IMR-90 (cell line): ENCODE results near the gene STAT4.

Source experiments
- CEBPB ChIP-seq: IDR thresholded peaks from 2 replicates; pipeline ENCODE4 v1.6.1; 2012; ENCODE audit warnings: low read depth, low read length, improper control_type of control experiment
- CTCF ChIP-seq: conservative IDR thresholded peaks from 2 replicates; pipeline ENCODE4 v1.5.1; 2012; ENCODE audit warnings: mild to moderate bottlenecking, low read depth, low read length, improper control_type of control experiment
- MAZ ChIP-seq: IDR thresholded peaks from 2 replicates; pipeline ENCODE4 v1.6.1; 2012; ENCODE audit warnings: low read depth, mild to moderate bottlenecking, low read length, improper control_type of control experiment, moderate library complexity, borderline replicate concordance
- MXI1 ChIP-seq: IDR thresholded peaks from 2 replicates; pipeline ENCODE4 v1.6.1; 2012; ENCODE audit warnings: low read depth, mild to moderate bottlenecking, low read length, moderate library complexity, borderline replicate concordance
- POLR2A ChIP-seq: IDR thresholded peaks from 2 replicates; pipeline ENCODE4 v1.6.1; 2012; ENCODE audit warnings: mild to moderate bottlenecking, low read depth, low read length
- RAD21 ChIP-seq: IDR thresholded peaks from 2 replicates; pipeline ENCODE4 v1.6.1; 2012; ENCODE audit warnings: low read length, improper control_type of control experiment
- USF2 ChIP-seq: fragments of 150-350 bp; IDR thresholded peaks from 2 replicates; pipeline ENCODE4 v1.6.1; 2017; ENCODE audit warnings: mild to moderate bottlenecking, antibody characterized with exemption, low read length, low read depth

GRCh38 chr2:191069606-191070005 lies 81.2 kb downstream of the STAT4 start:
- no peak for TF ChIP-seq CTCF
- no peak for TF ChIP-seq MAZ
- no peak for TF ChIP-seq MXI1
- no peak for TF ChIP-seq USF2
- no peak for TF ChIP-seq CEBPB
- TF ChIP-seq POLR2A, result no peak
- TF ChIP-seq RAD21, result no peak
